ENCODE data around the gene POLR1A. TPM values are rescaled to one million over a fixed set of nuclear protein-coding genes. Genes with fewer than 3 reads are reported as not detected.

Gene POLR1A
- total and polyA plus RNA-seq, 8 donors = 3.9 to 19.0 (median 12.2) TPM

- Histone ChIP-seq H3K36me3 (peaks cover 6 to 32% (median 14%) of the 10 kb centered on the region in 3 donors), H3K9me3 (no peaks in the 10 kb centered on the region), H3K4me3 (no peak overlapping the region), H3K27ac (no peak overlapping the region), H3K4me1 (no peaks in the 10 kb centered on the region), H3K27me3 (no peaks in the 10 kb centered on the region)
- FAIRE-seq (no peak), ATAC-seq (no peak), DNase-seq (no peak)
- intact Hi-C loops (cut with DNase I) = no loop called here
- no peak for TF ChIP-seq CTCF (IDR thresholded peaks at IDR 0.05)
- 81% methylated on average over 14 of the region's 14 CpGs for WGBS, 2 donors
These were observed 17.5 kb downstream of the POLR1A start for GRCh38 chr2:86087936-86088850.

- ATAC-seq (no peak), FAIRE-seq (no peak), DNase-seq (no peak)
- Histone ChIP-seq H3K4me3 (no peak overlapping the region), H3K4me1 (peaks cover 0 to 3% (median 0%) of the 10 kb centered on the region in 3 donors), H3K9me3 (no peaks in the 10 kb centered on the region), H3K27ac (no peak overlapping the region), H3K27me3 (no peaks in the 10 kb centered on the region), H3K36me3 (peaks cover 0 to 11% (median 9%) of the 10 kb centered on the region in 3 donors)
- WGBS, 2 donors = 87 to 93% methylated on average over 5 of the region's 5 CpGs
- intact Hi-C loops (cut with DNase I) = no loop called here
- no peak for TF ChIP-seq CTCF (IDR thresholded peaks at IDR 0.05)
These were observed 22.9 kb downstream of the POLR1A start for GRCh38 chr2:86082756-86083155.

GRCh38 chr2:86081724-86082123, 24.0 kb downstream of the POLR1A start:
- FAIRE-seq (no peak), ATAC-seq (no peak), DNase-seq (no peak)
- Histone ChIP-seq H3K27ac (no peak overlapping the region), H3K9me3 (no peaks in the 10 kb centered on the region), H3K27me3 (no peaks in the 10 kb centered on the region), H3K4me3 (no peak overlapping the region), H3K36me3 (peaks cover 0 to 8% (median 5%) of the 10 kb centered on the region in 3 donors), H3K4me1 (peaks cover 0 to 3% (median 0%) of the 10 kb centered on the region in 3 donors)
- WGBS, 2 donors = 92 to 100% methylated on average over 4 of the region's 4 CpGs
- intact Hi-C loops (cut with DNase I) = loop anchor here in 1 of 3 donors (2.0 kb wide), 1 partner anchor 255 kb away; no protein-coding TSS in a partner anchor
- TF ChIP-seq CTCF (IDR thresholded peaks at IDR 0.05) = no peak

GRCh38 chr2:86079981-86080911, 25.4 kb downstream of the POLR1A start:
- H3K9me3 ChIP-seq = no peaks in the 10 kb centered on the region
- FAIRE-seq = no peak
- H3K36me3 ChIP-seq = peaks cover 0 to 1% (median 0%) of the 10 kb centered on the region in 3 donors
- H3K27ac ChIP-seq = no peak overlapping the region
- DNase-seq = peak; percentile 69 to 92 (median 82)
- H3K27me3 ChIP-seq = no peaks in the 10 kb centered on the region
- H3K4me1 ChIP-seq = peaks cover 0 to 3% (median 0%) of the 10 kb centered on the region in 3 donors
- WGBS, 2 donors = 41 to 42% methylated on average over 14 of the region's 14 CpGs
- TF ChIP-seq CTCF (IDR thresholded peaks at IDR 0.05) = peak; percentile 57 to 78 (median 70)
- H3K4me3 ChIP-seq = no peak overlapping the region
- intact Hi-C loops (cut with DNase I) = loop anchor here (2.0 to 10.0 kb wide), 5 partner anchors 195 to 255 kb away; partner anchors contain the start of gene ST3GAL5 (in 1 of the 3)
- peak; percentile 87 to 96 (median 94) for ATAC-seq
